GM12875 (cell line): ENCODE results near the gene PFDN5.

Source experiments
- H3K4me3 ChIP-seq: one replicate; pipeline ENCODE4 v1.5.1; 2011; ENCODE audit warnings: low read depth, low read length, control low read depth
- CTCF ChIP-seq: IDR thresholded peaks from 2 replicates; pipeline ENCODE4 v1.5.1; 2011; ENCODE audit warnings: low read depth, mild to moderate bottlenecking, control low read depth, inconsistent platforms, low read length, moderate library complexity, borderline replicate concordance; ENCODE audit not compliant: insufficient read depth

Gene PFDN5

GRCh38 chr12:53258541-53259539 lies 36.5 kb upstream of the PFDN5 start:
- H3K4me3 ChIP-seq: no peak overlapping the region
- no peak for TF ChIP-seq CTCF

DNA sequence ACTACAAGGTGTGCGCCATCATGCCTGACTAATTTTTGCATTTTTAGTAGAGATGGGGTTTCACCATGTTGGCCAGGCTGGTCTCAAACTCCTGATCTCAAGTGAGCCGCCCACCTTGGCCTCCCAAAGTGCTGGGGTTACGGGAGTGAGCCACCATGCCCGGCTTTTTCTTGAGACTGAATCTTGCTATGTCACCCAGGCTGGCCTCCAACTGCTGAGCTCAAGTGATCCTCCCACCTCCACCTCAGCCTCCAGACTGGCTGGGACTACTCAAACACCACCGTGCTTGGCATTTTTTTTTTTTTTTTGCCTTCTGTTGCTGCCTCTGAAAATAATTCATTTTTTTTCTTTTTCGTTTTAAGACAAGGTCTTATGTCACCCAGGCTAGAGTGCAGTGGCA lies 35.5 kb upstream of the PFDN5 start:
- H3K4me3 ChIP-seq: no peak overlapping the region
- TF ChIP-seq CTCF: no peak

DNA sequence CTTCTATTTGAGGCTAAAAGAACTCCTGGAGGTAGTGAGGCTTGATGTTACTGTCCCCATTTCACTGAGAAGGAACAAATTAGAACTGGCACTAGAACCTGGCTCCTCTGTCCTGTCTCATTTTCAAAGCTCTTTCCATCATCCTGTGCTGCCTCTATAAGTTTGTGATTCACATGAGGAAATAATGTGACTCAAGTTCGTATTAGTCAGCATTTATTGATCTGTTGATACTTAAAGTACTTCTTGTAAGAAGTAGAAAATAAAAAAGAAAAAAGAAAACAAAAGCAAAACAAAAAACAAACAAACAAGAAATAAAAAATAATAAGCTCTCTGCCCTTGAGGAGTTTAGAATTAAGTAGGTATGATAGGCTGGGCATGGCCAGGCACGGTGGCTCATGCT lies 29.6 kb upstream of the PFDN5 start:
- TF ChIP-seq CTCF: no peak
- no peak overlapping the region for H3K4me3 ChIP-seq

DNA sequence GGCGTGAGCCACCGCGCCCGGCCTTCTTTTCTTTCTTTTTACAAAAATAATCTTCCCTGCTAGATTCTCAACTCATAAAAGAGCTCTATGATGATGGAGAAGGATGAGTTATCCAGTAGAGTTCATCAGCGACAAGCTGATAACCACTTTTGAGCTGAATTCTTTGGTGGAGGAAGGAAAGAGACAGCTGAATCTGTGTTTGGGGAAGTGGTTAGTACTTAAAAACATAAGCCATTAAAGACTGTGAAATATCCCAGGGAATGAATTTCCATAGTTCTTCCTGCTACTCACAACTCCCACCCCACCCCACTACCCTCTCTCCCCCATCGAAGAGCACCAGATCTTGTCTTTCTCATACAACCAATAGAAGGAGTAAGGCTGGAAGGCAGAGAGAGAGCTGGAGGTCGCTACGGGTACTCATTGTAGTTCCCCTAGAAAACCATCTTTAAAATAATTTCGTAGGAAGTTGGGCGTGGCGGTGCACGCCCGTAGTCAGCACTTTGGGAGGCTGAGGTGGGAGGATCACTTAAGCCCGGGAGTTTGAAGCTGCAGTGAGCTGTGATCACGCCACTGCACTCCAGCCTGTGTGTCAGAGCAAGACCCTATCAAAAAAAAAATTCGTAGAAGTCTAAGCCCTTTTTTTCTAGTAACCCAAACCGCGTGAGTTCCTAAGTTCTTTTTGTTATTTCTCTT lies 27.9 kb upstream of the PFDN5 start:
- TF ChIP-seq CTCF: no peak
- peak overlapping the region; percentile 78 for H3K4me3 ChIP-seq

DNA sequence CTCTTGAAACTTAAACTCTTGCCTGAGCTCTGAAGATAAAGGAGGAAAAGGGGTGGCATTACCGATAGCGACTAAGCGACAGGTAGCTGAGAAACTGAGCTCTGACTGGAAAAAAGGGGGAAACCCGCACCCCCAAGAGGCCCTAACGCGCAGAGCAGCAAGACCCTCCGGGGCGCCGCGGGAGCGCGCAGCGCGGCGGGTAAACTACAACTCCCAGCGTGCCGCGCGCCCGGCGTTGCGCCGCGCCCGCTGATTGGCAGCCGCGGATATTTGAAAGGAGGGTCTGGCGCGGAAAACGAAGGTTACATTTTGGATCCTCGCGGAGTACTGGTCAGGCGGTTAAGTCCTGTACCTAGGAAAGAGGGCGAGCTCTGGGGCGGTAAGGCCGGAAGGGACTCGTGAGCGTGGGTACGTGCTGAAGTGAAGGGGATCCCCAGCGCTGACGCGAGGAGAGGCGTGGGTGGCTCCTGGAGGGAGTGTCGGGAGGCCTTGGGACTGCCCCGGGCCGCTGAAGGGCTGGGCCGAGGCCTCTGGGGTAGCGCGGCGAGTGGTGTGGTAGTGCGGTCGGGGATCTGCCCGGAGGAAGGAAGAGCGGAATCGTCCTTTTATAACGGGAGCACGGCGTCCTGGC lies 27.2 kb upstream of the PFDN5 start, which contains the start of gene ESPL1:
TSS of gene ESPL1 (plus strand) at position 301 of the 631 bp plus-strand sequence. CDS start 468 bp downstream, outside the sequence.
- H3K4me3 ChIP-seq: peak within 1 kb of the TSS; percentile 78

More for the DNA sequence above, 27.2 kb upstream of the PFDN5 start, which contains the start of gene ESPL1:
- peak; percentile 64; the same call in 1 of the 2 replicates for TF ChIP-seq CTCF
